ENCODE data around the gene EARS2.

DNA sequence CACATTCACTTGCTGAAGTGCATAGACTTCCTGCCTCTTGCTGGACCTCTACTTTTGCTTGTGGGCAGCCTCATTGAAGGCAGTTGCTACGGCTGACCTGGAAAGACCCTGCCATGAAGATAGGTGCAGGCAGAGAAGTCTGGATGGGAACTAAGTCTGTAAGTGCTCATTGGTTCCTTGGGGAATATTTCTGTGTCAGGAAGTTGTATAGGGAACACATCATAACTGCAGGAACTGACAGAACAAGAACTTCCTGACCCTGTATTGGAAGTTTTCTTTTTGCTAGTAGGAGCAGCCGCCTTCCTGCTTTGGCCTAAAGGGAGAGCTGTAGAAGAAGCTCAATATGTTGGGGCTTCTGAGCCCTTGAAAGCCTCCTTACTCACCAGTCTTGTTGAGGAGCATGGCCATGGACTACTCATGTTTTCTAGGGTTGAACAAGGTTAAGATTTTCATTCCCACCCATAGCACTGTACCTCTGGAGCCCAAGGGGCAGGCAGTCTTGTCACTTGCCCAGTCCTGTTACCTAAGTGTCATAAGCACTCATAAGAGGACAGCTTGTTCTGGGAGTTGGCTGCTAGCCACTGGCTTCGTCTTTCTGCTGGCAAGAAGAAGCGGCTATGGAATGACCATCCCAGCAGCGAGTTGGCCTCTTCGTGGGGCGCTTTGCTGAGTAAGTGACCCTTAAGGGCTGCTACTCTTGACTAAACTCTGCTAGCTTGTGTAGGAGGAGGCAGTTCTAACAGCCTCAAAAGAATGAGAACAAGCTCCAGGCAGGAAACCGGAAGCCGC, 7.6 kb upstream of the EARS2 start:
- TF ChIP-seq POLR2A (IDR thresholded peaks at IDR 0.05), result no peak
- TF ChIP-seq, protein P1, sequence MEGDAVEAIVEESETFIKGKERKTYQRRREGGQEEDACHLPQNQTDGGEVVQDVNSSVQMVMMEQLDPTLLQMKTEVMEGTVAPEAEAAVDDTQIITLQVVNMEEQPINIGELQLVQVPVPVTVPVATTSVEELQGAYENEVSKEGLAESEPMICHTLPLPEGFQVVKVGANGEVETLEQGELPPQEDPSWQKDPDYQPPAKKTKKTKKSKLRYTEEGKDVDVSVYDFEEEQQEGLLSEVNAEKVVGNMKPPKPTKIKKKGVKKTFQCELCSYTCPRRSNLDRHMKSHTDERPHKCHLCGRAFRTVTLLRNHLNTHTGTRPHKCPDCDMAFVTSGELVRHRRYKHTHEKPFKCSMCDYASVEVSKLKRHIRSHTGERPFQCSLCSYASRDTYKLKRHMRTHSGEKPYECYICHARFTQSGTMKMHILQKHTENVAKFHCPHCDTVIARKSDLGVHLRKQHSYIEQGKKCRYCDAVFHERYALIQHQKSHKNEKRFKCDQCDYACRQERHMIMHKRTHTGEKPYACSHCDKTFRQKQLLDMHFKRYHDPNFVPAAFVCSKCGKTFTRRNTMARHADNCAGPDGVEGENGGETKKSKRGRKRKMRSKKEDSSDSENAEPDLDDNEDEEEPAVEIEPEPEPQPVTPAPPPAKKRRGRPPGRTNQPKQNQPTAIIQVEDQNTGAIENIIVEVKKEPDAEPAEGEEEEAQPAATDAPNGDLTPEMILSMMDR (IDR thresholded peaks at IDR 0.05), result no peak

Data from lower leg skin (tissue), 3 donors.